AG04450 (cell line): ENCODE data around the gene ZMYND8. TPM values are rescaled to one million over a fixed set of nuclear protein-coding genes. Genes with fewer than 3 reads are reported as not detected.

Experiments used
- CTCF ChIA-PET: fragments of 300-600, 350-600 bp; formaldehyde crosslinking; extraction: SDS; loops from one replicate; lab custom pipeline; 2022; ENCODE audit warnings: antibody characterized with exemption, inconsistent platforms; lab: Charles Lee
- POLR2A ChIA-PET: fragments of 350-600 bp; formaldehyde crosslinking; extraction: SDS; loops from one replicate; lab custom pipeline; 2021; ENCODE audit warnings: antibody characterized with exemption, inconsistent platforms; lab: Yijun Ruan, JAX
- DNase-seq: peaks from one replicate; pipeline ENCODE4 v3.0.0-alpha.2; 2011; ENCODE audit warnings: low read depth, low spot score
- H3K27ac ChIP-seq: one replicate; pipeline ENCODE4 v1.5.1; 2012; ENCODE audit warnings: low read depth, low read length, control low read depth
- H3K27me3 ChIP-seq: one replicate; pipeline ENCODE4 v1.6.0; 2012; ENCODE audit warnings: low read length; ENCODE audit not compliant: control insufficient read depth, insufficient read depth
- H3K4me3 ChIP-seq: 2 replicates; pipeline ENCODE4 v1.5.1; 2011; ENCODE audit warnings: mild to moderate bottlenecking, low read depth, low read length, control low read depth
- H3K9me3 ChIP-seq: 2 replicates; pipeline ENCODE4 v1.5.1; 2012; ENCODE audit warnings: low read length; ENCODE audit not compliant: control insufficient read depth, insufficient read depth
- polyA plus RNA-seq: library from polyadenylated mRNA; depleted of rRNA; stranded (reverse); fragments of >200 nt; gene quantifications from 2 replicates; pipeline ENCODE4 v1.2.3, GENCODE V29; 2011
- TF ChIP-seq, protein P1 (sequence below): IDR thresholded peaks from 2 replicates; pipeline ENCODE4 v1.5.1; 2011; ENCODE audit warnings: low read depth, low read length, control low read depth, inconsistent platforms

ZMYND8 gene
- polyA plus RNA-seq, 1 experiment: 23.1 TPM

DNA sequence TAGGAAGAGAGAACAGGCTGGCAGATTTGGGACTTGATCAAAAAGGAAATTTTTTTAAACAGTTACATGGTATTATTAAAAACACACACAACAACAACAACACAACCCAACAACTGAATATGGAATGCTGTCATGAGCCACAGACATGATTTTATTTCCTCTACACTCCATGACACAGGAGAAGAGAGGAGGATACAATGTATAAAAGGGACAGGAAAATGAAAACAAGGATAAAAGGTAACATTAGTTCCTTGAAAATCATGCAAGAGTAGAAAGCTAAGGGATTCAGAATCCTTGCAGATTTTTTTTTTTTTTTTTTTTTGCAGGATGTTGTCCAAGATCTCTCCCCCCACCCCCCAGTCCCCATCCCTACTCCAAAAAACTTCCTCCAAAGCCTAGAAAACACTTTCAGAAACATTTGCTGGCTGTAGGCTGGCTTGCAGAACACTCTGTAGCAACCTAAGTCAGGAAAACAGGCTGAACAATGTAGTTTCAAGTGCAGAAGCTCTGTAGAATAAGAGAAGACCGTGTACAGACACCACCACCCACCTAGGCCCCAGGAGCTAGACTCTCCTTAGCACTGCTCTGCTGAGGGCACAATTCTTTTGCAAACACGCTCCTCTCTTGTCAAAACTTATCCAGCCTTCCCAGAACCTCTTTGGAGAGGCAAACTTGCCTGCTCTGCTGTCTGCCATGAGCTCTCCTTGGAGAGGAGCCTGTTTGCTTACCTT lies 845 bp downstream of the ZMYND8 start:
- H3K27me3 ChIP-seq: no peaks in the 10 kb centered on the region
- peak overlapping the region; percentile 99 for H3K27ac ChIP-seq
- no peaks in the 10 kb centered on the region; the same call in 1 of the 2 replicates for H3K9me3 ChIP-seq
- DNase-seq: no peak
- POLR2A ChIA-PET: interaction anchor here (0.6 to 2.7 kb wide), 2 partner anchors 38 to 206 kb away, joined by 7 to 14 read pairs; no protein-coding TSS in a partner anchor
- H3K4me3 ChIP-seq: peak overlapping the region; percentile 52
- TF ChIP-seq, protein P1, sequence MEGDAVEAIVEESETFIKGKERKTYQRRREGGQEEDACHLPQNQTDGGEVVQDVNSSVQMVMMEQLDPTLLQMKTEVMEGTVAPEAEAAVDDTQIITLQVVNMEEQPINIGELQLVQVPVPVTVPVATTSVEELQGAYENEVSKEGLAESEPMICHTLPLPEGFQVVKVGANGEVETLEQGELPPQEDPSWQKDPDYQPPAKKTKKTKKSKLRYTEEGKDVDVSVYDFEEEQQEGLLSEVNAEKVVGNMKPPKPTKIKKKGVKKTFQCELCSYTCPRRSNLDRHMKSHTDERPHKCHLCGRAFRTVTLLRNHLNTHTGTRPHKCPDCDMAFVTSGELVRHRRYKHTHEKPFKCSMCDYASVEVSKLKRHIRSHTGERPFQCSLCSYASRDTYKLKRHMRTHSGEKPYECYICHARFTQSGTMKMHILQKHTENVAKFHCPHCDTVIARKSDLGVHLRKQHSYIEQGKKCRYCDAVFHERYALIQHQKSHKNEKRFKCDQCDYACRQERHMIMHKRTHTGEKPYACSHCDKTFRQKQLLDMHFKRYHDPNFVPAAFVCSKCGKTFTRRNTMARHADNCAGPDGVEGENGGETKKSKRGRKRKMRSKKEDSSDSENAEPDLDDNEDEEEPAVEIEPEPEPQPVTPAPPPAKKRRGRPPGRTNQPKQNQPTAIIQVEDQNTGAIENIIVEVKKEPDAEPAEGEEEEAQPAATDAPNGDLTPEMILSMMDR: no peak
- CTCF ChIA-PET: interaction anchor here (0.6 to 10.7 kb wide), 6 partner anchors 28 to 604 kb away, joined by 3 to 68 read pairs (median 5); no protein-coding TSS in a partner anchor

- peak overlapping the region; percentile 84 for H3K27ac ChIP-seq
- ChIA-PET POLR2A (interaction anchor here (0.8 to 1.2 kb wide), 2 partner anchors 17 to 37 kb away, joined by 4 to 6 read pairs; no protein-coding TSS in a partner anchor), CTCF (interaction anchor here (0.7 to 10.7 kb wide), 4 partner anchors 29 to 603 kb away, joined by 4 to 68 read pairs (median 8); no protein-coding TSS in a partner anchor)
- no peaks in the 10 kb centered on the region; the same call in 1 of the 2 replicates for H3K9me3 ChIP-seq
- no peaks in the 10 kb centered on the region for H3K27me3 ChIP-seq
- peak overlapping the region; percentile 52 for H3K4me3 ChIP-seq
- DNase-seq: no peak
- TF ChIP-seq, protein P1: no peak
Measured at GRCh38 chr20:47354714-47355488, 1.6 kb downstream of the ZMYND8 start.

DNA sequence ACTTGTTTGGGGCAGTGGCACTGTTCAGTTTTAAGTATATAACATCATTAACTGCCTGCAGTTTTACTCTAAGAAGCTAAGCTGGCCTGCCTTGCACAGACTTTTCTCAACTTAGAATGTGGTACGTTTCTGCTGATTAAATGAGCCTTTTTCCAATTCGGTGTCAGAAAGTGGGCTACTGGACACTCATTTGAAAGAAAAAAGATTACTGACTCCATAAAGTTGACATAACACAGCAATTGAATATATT lies 2.1 kb downstream of the ZMYND8 start:
- peak overlapping the region; percentile 52 for H3K4me3 ChIP-seq
- H3K9me3 ChIP-seq: no peaks in the 10 kb centered on the region; the same call in 1 of the 2 replicates
- TF ChIP-seq, protein P1: no peak
- no peaks in the 10 kb centered on the region for H3K27me3 ChIP-seq
- ChIA-PET CTCF (interaction anchor here (2.4 to 10.7 kb wide), 2 partner anchors 29 to 82 kb away, joined by 11 to 68 read pairs; no protein-coding TSS in a partner anchor), POLR2A (interaction anchor here (0.8 to 1.2 kb wide), 2 partner anchors 17 to 37 kb away, joined by 4 to 6 read pairs; no protein-coding TSS in a partner anchor)
- DNase-seq: no peak
- H3K27ac ChIP-seq: peak overlapping the region; percentile 84

- no peaks in the 10 kb centered on the region for H3K27me3 ChIP-seq
- H3K9me3 ChIP-seq: no peaks in the 10 kb centered on the region; the same call in 1 of the 2 replicates
- H3K4me3 ChIP-seq: peak overlapping the region; percentile 52
- peak overlapping the region; percentile 84 for H3K27ac ChIP-seq
- POLR2A ChIA-PET: interaction anchor here (0.8 to 1.2 kb wide), 2 partner anchors 16 to 36 kb away, joined by 4 to 6 read pairs; no protein-coding TSS in a partner anchor
- CTCF ChIA-PET: interaction anchor here (0.8 to 10.7 kb wide), 3 partner anchors 30 to 267 kb away, joined by 4 to 68 read pairs (median 11); no protein-coding TSS in a partner anchor
- DNase-seq: no peak
- TF ChIP-seq, protein P1: no peak
Measured at GRCh38 chr20:47353692-47354463, 2.6 kb downstream of the ZMYND8 start.
